Fibroblast of skin of right quadriceps (primary cell): Measurements from ENCODE around the gene AMPD1.
A peak's percentile ranks its signal among the peaks of the same experiment; 100 is the strongest.

Source experiments
- DNase-seq: peaks from one replicate; pipeline ENCODE4 v3.0.0-alpha.2; 2013

AMPD1 gene

DNA sequence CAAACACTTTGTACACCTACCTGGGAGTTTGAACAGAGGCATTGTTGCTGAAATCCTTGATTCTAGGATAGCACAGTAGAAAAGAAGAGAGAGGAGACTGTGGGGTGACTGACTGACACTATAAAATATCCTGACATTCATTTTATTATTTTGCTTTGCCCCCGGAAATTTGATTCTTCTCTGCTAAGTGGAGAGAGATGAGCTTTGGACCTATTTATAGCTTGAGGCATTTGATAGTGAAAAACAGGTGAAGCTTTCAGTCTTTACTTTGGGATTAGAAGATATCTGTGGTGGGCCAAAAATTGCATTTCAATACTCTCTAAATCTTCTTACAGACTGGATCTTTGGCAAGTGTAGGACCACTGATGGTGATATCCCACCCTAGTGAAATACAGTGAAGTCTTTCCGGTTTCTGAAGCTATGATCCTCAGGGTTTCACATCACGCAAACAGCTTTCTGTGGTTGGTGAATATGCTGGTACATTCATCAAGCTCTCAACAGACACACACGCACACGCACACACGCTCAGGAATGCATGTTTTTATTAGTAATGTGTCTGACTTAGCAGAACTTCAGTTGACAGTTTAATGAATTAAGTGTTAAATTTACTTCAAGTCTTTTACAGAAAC is at the start of gene AMPD1:
AMPD1 (minus strand) TSS at position 117 of the 629 bp plus-strand sequence; CDS start at position 42, 75 bp downstream.
- peak; percentile 72 for DNase-seq

DNA sequence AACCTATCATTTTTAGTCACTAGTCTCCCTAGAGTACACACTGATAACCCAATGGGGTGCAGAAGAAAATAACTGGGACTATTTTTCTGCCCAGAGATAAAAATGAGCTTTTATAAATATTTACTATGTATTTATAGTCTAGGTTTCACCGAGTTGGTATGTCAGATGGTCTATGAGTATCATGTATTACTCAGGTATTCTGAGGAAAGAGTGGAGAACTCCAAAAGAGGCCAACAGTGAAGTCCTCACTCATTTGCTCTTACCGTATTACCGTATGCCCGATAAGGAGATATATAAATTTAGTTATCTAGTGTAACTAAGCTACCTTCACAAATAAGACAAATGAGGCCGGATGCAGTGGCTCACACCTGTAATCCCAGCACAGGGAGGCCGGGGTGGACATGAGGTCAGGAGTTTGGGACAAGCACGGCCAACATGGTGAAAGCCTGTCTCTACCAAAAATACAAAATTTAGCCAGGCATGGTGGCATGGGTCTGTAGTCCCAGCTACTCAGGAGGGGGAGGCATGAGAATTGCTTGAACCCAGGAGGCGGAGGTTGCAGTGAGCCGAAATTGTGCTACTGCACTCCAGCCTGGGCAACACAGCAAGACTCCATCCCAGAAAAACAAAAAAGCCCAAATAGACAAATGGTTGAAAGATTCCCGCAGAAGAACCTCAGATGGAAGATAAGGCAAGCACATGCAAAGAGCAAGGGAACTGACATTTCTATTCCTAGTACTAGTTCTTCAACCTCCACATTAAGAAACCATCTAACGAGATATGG is 46.8 kb upstream of the AMPD1 start:
- DNase-seq, result no peak

DNA sequence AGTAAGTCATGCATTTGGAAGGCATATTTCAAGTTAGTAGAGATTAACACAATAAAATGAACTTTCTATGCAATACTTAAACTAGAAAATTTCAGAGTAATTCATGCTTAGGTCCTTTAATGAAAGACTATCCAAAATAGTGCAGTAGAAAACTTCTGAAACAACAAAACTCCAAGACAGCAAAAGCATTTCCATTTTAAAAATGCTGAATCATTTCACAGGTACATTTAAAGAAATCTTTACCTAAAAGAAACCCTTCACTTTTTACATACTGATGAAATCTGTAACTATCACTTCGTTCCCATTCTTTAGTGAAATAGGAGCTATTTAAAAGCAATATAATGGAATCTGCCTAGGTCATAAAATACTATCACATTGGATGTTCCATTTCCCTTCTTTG is 45.0 kb upstream of the AMPD1 start:
- no peak for DNase-seq

DNA sequence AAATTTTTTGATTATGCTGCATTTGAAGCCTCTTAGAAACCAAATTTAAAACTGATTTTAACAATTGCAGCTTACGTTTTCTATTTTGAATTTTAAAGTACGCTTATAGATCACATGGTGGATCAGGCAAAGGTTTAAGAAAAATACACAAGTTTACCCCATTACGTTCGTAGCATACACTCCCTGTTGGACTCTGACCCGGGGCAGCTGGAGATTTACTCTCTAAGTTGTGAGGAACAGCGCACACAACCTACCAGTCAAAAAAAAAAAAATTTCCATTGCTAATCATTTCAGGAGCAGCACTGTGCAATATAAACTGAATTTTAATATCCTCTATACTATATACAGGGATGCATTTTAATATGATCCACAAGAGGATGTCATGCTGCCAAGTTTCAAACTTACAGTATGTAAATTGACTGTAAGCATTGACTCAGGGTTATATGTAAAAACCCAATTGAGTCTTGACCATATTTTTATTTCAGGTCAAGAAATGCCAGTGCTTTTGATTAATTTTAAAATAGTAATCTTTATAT is 42.0 kb upstream of the AMPD1 start:
- DNase-seq, result no peak

DNA sequence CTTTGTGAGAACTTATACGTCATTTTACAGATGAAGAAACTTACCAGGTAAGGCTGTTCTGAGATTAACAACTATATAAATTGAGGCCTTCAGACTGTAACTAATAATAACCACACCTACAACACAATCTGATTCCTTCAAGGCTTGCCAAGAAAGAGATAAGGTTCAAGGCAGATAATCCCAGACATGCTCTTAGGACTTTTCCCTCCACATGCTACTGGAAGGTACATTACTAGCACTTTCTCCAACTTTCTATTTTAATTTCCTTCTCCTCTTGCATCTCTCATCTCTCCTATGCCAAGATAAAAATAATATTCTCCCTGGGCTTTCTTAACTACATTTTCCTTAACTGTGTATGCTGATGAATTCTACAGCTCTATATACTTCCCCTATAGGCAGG is 40.1 kb upstream of the AMPD1 start:
- DNase-seq, result no peak

DNA sequence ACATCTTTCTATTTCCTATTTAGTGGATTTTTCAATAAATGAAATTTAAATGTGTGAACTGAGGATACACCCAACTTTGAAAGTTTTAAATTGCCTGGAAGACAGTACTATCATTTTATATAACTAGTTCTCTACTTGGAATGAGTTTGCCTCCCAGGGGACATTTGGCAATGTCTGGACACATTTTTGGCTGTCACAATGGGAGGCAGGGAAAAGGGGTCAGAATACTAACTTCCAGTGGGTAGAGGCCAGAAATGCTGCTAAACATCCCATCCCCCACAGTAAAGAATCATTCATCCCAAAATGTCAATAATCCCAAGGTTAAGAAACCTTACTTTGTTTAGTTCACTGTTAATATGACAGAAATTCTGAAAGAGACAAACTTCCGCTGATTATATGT is 34.4 kb upstream of the AMPD1 start:
- DNase-seq, result no peak

DNA sequence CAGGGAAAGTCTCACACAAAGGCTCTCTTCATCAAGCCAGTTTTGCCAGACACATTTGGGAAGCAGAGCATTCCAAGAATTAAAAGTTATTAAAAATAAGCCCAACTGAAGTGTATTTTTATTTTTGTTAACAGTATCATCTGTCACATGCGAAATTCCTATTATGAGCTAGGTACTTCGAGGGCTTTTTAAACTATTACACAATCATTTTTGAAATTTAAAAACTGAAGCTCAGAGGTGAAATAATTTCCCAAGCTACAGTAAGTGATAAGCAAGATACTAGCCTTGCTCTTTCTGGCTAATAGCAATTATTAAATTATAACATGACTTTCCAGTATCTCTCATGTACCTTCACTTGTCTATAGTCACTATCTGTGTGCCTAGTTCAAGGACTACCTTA is 33.2 kb upstream of the AMPD1 start:
- no peak for DNase-seq

DNA sequence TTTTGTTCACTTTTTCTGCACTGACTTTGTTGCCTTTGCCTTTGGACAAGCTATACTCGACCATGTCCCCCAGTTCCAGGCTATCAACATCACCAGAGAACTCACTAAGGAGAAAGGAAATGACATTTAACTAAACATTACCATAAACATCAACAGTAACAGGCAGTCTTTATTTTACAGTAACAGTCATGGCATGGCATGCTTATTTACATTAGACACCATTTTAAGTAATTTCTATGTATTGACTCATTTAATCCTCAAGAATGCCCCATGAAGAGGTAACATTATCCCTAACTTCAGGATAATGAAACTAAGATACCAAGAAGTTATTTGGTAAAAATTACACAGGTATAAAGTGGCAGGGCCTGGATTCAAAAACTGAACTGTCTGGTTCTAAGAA is 29.9 kb upstream of the AMPD1 start:
- DNase-seq, result no peak

DNA sequence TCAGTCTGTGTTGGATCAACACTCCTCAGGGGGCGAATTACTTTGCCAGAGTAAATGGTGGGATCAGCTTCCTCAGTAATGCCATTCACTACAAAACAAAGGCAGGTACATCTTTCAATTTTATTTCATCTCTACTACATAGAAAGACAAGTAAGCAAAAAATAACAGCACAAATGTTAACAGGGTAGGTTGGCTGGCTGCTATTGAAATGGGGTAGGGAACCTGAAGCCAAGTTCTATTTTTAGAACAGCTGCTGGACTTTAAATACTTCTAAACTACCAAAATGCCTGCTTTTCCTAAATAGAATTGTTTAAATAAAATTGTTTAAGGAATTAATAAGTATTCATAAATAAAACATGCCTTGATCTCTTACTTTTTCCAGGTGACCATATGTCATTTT is 28.6 kb upstream of the AMPD1 start:
- DNase-seq, result no peak

DNA sequence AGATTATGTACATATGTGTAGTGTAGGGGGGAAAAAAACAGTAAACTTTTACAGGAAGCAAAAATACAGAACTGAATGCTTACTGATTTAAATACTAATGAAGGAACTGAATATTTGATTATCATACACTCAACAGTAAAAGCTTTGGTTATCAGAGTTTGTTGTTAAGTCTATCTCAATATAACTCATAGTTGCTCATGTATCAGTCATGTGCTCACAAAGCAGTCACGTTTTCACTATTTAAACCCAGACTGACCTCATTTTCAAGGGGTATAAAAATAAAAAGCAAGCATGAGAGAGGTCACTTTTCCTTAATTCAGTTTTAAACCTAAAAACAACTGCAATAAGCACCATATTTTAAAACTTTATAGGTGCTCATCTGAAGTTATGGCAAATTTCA is 28.1 kb upstream of the AMPD1 start:
- DNase-seq, result no peak

DNA sequence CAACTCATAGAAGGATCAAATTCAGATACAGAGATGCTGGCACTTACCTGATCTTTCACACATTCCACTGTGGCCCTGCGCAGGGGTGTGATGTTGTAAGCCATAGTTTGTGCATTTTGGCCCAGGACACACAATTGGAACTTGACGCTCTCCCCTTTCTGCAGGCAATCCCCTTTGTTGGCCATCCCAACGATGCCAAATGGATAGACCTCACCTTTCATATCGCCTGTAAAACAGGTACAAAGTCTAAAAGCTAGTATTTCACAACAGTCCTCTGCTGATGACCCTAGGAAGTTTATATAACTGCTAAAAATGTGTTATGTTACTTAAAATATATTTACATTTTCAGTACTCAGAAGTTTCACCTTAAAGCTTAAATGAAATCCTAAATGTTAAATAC is 25.1 kb upstream of the AMPD1 start:
- no peak for DNase-seq

DNA sequence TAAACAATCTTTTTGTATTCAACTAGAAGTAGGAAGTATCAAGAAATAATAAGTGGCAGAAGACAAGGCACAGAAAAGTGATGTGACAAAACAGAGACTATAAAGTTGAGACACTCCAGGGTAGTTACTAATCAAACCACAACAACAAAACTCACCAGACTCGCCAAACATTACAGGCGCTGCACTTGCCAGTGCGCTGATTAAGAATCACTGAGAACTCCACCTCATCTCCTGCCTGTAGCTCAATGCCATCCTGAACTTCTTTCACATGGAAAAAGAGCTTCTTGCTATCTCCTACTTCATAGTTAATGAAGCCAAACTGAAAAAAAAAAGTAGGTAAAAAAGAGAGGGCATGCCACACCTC is 24.1 kb upstream of the AMPD1 start:
- peak; percentile 8 for DNase-seq

DNA sequence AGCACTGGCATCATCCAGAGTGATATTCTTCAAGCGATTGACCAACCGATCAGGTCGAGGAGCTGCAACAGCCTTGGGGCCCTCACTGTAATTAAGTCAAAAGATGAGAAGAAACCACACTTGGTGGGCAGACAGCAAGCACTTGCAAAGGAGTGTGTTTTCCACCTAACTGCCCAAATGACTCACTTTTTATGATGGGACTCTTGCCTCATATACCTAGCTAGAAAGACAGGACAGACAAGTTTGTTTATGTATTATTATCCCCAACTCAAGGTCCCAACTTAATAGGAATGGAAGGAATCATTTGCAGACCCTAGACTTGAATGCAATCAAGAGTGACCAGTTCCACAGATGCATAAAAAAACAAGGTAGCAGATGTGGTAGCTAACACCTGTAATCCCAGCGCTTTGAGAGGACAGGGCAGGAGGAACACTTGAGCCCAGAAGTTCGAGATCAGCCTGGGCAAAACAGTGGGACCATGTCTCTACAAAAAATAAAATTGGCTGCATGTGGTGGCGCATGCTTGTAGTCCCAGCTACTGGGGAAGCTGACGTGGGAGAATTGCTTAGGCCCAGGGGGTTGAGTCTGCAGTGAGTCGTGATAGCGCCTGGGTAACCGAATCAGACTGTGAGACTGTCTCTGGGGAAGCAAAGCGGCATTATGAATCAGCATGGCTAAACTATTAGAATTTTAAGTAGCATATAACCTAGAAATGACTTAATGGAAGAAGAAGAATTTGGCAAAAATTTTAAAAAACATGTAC is 23.5 kb upstream of the AMPD1 start:
- DNase-seq, result peak; percentile 67

DNA sequence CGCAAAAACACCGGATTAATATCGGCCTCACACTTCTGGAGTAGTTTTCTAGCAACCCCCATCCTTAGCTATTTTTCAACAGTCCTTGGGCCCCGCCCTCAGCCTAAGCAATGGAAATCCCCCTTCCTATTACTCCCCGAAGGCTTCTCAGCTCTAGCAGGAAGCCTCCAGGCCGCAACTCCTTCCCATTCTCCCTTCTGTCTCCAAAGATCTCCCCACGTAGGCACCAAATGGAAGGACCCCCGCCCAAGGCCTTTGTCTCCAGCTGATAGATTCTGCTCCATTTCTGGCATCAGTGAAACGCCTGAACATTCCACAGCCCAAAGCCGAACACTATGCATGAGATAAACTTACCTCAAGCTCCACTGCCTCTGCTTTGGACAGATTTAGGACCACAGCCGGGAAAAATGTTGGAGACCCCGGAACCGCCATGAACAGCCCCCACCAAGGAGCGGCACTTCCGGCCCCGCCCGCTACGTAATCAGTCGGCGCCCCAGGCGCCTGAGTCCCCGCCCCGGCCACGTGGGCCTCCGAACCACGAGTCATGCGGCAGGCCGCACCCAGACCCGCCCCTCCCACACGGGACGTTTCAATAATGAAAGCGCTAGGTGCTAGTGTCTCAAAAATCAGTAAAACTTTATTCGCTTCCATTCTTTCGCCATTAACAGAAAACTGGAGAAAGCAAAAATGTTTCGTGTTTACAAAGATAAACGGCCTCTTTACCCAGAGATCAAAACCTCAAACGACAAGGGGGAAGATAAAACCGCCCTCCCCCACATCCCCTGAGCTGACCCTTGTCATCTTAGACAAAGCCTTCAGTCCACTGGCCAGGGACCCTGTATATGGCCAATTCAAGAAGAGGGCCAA is 21.2 kb upstream of the AMPD1 start, which contains the start of gene NRAS:
NRAS (minus strand) TSS at position 468 of the 867 bp plus-strand sequence. CDS start 611 bp downstream, outside the sequence.
- peak; percentile 92 for DNase-seq

DNA sequence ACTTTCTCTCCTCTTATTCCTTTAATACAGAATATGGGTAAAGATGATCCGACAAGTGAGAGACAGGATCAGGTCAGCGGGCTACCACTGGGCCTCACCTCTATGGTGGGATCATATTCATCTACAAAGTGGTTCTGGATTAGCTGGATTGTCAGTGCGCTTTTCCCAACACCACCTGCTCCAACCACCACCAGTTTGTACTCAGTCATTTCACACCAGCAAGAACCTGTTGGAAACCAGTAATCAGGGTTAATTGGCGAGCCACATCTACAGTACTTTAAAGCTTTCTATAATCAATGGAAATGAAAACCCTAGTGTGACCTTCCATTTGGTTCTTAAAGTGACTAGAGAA is 20.6 kb upstream of the AMPD1 start:
- DNase-seq, result no peak

DNA sequence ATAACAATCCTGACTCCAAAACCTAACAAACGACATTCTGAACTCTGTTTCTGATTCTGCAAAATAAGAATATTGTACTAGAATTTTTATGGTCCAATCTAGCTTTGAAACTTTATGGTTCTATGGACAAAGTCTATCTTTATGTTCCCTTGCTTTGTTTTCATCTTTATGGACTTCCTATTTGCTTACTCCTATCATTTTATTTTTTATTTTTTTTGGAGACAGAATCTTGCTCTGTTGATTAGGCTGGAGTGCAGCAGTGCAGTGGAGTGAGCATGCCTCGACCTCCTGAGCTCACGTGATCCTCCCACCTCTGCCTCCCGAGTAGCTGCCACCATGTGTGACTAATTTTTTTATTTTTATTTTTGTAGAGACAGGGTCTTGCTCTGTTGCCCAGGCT is 17.6 kb upstream of the AMPD1 start:
- no peak for DNase-seq

DNA sequence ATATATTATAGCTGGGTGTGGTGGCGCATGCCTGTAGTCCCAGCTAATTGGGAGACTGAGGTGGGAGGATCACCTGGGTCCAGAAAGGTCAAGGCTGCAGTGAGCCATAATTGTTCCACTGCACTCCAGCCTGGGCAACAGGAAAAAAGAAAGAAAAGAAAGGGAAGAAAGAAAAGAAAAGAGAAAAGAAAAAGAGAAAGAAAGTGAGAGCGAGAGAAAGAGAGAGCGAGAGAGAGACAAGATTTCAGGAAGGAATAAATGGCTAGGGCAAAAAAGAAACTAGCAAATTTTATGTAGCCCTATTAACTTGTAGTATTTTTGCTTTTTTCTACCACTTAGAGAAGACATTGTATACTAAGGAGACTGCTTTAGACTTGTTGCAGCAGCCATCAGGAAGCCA is 15.0 kb upstream of the AMPD1 start:
- no peak for DNase-seq

DNA sequence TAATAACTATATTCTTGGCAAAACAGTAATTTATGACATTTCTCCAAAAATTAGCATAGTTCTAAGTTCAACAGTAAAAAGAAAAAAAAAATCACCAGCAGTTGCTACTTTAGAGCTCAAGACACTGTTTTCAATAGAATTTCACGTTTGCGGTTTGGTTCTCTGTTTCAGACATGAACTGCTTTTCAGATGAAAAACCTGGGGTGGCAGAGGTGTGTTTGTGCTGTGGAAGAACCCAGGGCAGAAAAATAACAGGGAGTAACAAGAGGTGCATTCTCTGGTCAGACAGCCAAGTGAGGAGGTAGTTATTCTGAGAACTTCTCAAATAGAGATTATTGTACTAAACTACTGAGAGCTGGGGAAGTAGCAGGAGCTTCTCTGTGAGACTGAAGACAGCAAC is 12.3 kb upstream of the AMPD1 start:
- DNase-seq, result no peak

DNA sequence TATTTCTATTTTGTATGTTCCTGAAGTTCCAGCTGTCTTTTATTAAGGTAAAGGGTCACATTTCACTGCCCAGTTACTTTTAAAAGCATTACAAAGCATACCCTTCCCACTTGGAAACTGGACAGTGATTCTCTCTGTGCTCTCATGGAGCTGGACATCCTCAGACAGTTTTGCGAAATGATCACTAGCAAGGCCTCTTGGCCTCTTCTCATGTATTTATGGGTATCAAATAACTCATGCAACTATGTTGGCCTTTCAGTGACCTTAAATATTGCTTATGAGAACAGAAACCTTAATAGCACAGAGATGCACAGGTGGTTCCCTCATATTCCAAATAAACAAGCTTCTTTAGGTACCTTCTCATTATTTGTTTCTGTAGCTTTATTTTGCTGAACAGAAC is 7.9 kb upstream of the AMPD1 start:
- no peak for DNase-seq

DNA sequence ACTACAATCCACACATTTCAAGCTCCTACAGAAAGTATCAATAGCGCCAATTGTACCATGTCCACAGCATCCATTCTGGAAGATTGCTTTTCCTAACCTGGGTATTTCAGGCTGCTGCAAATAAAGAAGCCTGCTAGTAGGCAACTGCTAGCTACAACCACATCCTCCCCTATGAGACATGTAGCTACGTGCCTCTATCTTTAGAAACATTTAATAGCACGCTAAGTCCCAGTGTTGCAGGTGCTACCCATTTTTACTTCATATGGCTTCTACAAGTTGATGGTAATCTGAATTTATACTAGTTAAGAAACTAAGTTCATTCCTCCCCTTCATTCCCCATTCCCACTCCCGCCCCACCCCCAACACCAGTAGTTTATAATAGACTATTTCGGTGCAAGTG is 7.4 kb upstream of the AMPD1 start:
- DNase-seq, result no peak

DNA sequence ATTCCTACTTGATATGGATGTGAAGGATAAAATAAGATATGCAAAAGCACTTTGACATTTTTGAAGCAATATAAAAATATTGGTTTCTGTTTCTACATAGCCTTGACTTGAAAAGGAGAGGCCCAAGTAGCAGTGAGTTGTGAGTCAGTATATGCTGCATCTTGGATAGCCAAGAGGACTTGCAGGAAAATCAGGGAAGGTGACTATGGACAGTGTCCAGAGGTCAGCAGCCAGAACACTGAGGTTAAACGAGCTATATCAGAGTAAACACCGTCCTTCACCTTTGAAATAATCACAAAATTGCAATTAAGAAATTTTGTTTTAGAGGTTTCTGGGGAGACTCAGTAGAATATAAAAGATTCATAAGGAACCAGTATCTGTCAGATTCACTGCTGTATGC is 6.6 kb upstream of the AMPD1 start:
- no peak for DNase-seq

DNA sequence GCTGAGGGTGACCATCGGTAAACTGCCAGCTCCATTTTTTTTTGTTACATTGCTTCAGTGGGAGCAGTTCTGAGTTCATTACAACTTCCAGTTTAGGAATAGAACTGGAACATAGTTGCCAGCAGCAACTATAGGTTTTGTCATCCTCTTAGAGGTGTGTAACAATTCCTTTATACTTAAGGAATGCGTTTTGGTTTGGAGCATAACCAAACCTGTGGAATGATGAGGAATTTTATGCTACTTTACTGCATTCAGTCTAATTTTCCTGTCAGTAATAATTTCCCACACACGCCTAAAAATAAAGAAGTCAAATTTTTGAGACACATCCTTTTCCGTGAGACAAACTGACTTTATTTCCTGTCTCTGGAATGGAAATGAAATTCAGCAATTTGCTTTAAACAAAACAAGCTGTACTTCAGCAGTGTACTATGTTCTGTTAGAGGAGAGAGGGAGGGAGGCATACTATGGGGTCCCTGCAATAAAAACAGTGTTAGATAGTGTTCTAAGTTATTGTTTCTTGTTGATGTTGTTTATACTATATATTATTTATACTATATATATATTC is 4.8 kb upstream of the AMPD1 start:
- peak; percentile 46 for DNase-seq
